Astrocyte (in vitro differentiated cells and primary cell): ENCODE measurements around the gene C6orf15. TPM values are rescaled to one million over a fixed set of nuclear protein-coding genes. Genes with fewer than 3 reads are reported as not detected.

ENCODE experiments used
- DNase-seq: peaks from one replicate; pipeline ENCODE4 v3.0.0-alpha.2; 2010; ENCODE audit warnings: low read depth
- FAIRE-seq: peaks from 2 replicates; lab custom pipeline; 2011; peaks lifted over from hg19 to GRCh38; lab: Jason Lieb, UNC
- H2AFZ ChIP-seq: 2 replicates; pipeline ENCODE4 v1.6.0; 2012; ENCODE audit warnings: low read depth, low read length, inconsistent platforms
- H3K27ac ChIP-seq: 2 replicates; pipeline ENCODE4 v1.5.1; 2011; ENCODE audit warnings: low read depth, low read length, inconsistent platforms
- H3K27me3 ChIP-seq: 2 replicates; pipeline ENCODE4 v1.6.0; 2011; ENCODE audit warnings: low read length, inconsistent platforms; ENCODE audit not compliant: insufficient read depth
- H3K36me3 ChIP-seq: 2 replicates; pipeline ENCODE4 v1.5.1; 2011; ENCODE audit warnings: low read length, inconsistent platforms; ENCODE audit not compliant: insufficient read depth
- H3K4me1 ChIP-seq: 2 replicates; pipeline ENCODE4 v1.5.1; 2011; ENCODE audit warnings: low read length, inconsistent platforms; ENCODE audit not compliant: insufficient read depth
- H3K4me2 ChIP-seq: 2 replicates; pipeline ENCODE4 v1.6.0; 2012; ENCODE audit warnings: low read length, inconsistent platforms
- H3K4me3 ChIP-seq: 2 replicates; pipeline ENCODE4 v1.5.1; 2011; ENCODE audit warnings: low read depth, mild to moderate bottlenecking, low read length, inconsistent platforms; ENCODE audit not compliant: insufficient read depth
- H3K79me2 ChIP-seq: 2 replicates; pipeline ENCODE4 v1.6.0; 2012; ENCODE audit warnings: mild to moderate bottlenecking, low read length, inconsistent platforms; ENCODE audit not compliant: insufficient read depth
- H3K9ac ChIP-seq: 2 replicates; pipeline ENCODE4 v1.6.0; 2012; ENCODE audit warnings: mild to moderate bottlenecking, low read length, inconsistent platforms
- H3K9me3 ChIP-seq: 2 replicates; pipeline ENCODE4 v1.5.1; 2012; ENCODE audit warnings: low read depth, mild to moderate bottlenecking, low read length, inconsistent platforms; ENCODE audit not compliant: insufficient read depth
- H4K20me1 ChIP-seq: 2 replicates; pipeline ENCODE4 v1.6.0; 2012; ENCODE audit warnings: low read length, inconsistent platforms; ENCODE audit not compliant: insufficient read depth
- H3K27ac Mint-ChIP-seq: one replicate; pipeline ENCODE4 v1.8.0; 2021; ENCODE audit warnings: mild to moderate bottlenecking, mixed read lengths; ENCODE audit not compliant: unreplicated experiment
- H3K27me3 Mint-ChIP-seq: one replicate; pipeline ENCODE4 v1.8.0; 2021; ENCODE audit warnings: low read depth, mixed read lengths; ENCODE audit not compliant: unreplicated experiment
- H3K36me3 Mint-ChIP-seq: one replicate; pipeline ENCODE4 v1.8.0; 2021; ENCODE audit warnings: low read depth, mixed read lengths; ENCODE audit not compliant: unreplicated experiment
- H3K4me1 Mint-ChIP-seq: one replicate; pipeline ENCODE4 v1.8.0; 2021; ENCODE audit warnings: low read depth, mixed read lengths; ENCODE audit not compliant: unreplicated experiment
- H3K4me3 Mint-ChIP-seq: one replicate; pipeline ENCODE4 v1.8.0; 2021; ENCODE audit warnings: mild to moderate bottlenecking, moderate library complexity, mixed read lengths; ENCODE audit not compliant: unreplicated experiment
- H3K9me3 Mint-ChIP-seq: one replicate; pipeline ENCODE4 v1.8.0; 2021; ENCODE audit warnings: mild to moderate bottlenecking, mixed read lengths; ENCODE audit not compliant: unreplicated experiment
- EZH2 ChIP-seq: IDR thresholded peaks from 2 replicates; pipeline ENCODE4 v1.6.1; 2012; ENCODE audit warnings: mild to moderate bottlenecking, low read length, inconsistent platforms; ENCODE audit not compliant: insufficient read depth
- total RNA-seq: library from RNA; stranded (reverse); gene quantifications from 2 replicates; pipeline ENCODE4 v1.2.1, GENCODE V29; 2021
- TF ChIP-seq, protein P1 (sequence below): IDR thresholded peaks from 2 replicates; pipeline ENCODE4 v1.5.1; 2011; ENCODE audit warnings: low read depth, mild to moderate bottlenecking, inconsistent platforms, low read length, moderate library complexity; ENCODE audit not compliant: insufficient read depth

The C6orf15 gene
- total RNA-seq, 1 donor from 2014 or later: 6.4 TPM

DNA sequence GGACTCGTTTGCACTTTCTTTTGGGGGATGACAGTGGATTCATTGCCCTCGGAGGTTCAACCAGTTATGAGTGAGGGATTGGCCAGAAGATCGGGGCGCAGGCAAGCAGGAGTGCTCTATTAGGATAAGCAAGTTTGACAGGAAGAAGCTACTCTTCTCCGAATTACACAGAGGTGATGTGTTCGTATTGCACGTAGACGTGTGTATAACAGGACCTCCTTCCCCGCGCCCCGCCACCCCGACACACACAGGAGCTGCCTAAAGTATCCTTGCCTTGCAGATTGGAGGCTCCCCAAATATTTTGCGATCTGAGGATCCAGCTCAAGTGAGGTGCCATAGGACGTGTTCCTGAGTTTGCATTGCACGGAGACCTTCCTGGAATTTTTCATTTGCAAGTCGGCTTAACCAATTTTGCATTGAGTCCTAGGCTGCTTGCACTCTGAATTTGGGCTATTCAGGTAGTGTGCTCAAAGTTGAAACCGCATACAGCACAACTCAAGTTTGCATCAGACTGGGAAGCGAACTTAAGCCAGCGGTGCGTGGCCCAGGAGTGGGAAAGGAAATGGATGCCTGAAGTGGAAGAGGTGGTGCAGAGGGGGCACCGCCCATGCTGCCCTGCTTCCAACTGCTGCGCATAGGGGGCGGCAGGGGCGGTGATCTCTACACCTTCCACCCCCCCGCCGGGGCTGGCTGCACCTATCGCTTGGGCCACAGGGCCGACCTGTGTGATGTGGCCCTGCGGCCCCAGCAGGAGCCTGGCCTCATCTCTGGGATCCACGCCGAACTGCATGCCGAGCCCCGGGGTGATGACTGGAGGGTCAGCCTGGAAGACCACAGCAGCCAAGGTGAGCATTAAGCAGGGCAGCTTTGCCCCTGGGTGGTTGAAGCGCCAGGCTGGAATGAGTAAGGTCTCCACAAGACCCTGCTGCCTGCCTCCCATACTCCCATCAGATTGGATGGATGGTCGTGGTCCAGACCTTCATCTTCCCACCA is 46.8 kb upstream of the C6orf15 start:
- H3K4me1 ChIP-seq: peaks cover 13% of the 10 kb centered on the region
- no peak for TF ChIP-seq EZH2
- TF ChIP-seq, protein P1, sequence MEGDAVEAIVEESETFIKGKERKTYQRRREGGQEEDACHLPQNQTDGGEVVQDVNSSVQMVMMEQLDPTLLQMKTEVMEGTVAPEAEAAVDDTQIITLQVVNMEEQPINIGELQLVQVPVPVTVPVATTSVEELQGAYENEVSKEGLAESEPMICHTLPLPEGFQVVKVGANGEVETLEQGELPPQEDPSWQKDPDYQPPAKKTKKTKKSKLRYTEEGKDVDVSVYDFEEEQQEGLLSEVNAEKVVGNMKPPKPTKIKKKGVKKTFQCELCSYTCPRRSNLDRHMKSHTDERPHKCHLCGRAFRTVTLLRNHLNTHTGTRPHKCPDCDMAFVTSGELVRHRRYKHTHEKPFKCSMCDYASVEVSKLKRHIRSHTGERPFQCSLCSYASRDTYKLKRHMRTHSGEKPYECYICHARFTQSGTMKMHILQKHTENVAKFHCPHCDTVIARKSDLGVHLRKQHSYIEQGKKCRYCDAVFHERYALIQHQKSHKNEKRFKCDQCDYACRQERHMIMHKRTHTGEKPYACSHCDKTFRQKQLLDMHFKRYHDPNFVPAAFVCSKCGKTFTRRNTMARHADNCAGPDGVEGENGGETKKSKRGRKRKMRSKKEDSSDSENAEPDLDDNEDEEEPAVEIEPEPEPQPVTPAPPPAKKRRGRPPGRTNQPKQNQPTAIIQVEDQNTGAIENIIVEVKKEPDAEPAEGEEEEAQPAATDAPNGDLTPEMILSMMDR: no peak
- DNase-seq (peak; percentile 10), FAIRE-seq (no peak)
- H3K9ac ChIP-seq: peak overlapping the region; percentile 82
- no peaks in the 10 kb centered on the region for H4K20me1 ChIP-seq
- H3K9me3 ChIP-seq: no peaks in the 10 kb centered on the region
- H3K79me2 ChIP-seq: peaks cover 16% of the 10 kb centered on the region
- H3K27ac ChIP-seq: peak overlapping the region; percentile 34
- H3K4me3 Mint-ChIP-seq: peak overlapping the region; percentile 91
- peaks cover 2% of the 10 kb centered on the region for H3K4me1 Mint-ChIP-seq
- peaks cover 7% of the 10 kb centered on the region for H3K36me3 Mint-ChIP-seq
- peak overlapping the region; percentile 1 for H3K27ac Mint-ChIP-seq
- H3K27me3 Mint-ChIP-seq: peaks cover 6% of the 10 kb centered on the region
- no peaks in the 10 kb centered on the region for H3K9me3 Mint-ChIP-seq
- H2AFZ ChIP-seq: peak overlapping the region; percentile 92
- peak overlapping the region; percentile 77 for H3K4me3 ChIP-seq
- no peaks in the 10 kb centered on the region for H3K27me3 ChIP-seq
- no peaks in the 10 kb centered on the region for H3K36me3 ChIP-seq
- H3K4me2 ChIP-seq: peak overlapping the region; percentile 93

DNA sequence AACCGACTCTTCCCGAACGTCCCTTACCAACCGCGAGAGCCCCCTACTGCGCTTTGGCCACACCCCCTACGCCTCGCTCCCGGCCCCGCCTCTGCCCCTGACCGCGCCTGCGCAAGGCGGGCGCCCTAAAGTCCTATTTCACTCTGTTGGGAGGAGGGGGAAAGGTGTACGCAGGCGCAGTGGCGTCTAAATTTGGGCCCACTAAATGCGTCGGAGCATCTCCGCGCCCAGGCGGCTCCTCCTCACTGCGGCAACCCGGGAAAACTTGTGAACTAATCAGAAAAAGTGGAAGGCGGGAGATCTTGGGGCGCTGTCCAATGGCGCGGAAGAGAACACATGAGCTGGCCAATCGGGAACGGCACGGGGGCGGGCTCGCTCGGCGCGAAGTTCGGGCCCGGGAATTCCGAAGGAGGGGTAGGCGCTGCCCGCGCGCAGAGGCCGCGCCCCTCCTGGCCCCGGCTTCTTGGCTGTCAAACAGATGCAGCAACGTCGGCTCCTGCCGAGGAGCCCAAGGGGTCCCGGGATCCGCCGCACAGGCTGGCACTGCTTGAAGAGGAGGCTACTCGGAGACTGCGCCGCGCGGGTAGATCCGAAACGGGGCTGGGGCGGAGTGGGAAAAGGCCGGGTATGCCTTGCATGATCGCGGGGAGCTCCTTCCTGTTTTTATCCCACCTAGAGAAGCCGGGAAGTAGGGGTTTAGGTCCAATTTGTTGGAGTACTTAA is 45.9 kb upstream of the C6orf15 start, which contains the start of gene TCF19:
TSS of gene TCF19 (plus strand) at position 450 of the 723 bp plus-strand sequence. CDS start 881 bp downstream, outside the sequence.
- H3K79me2 ChIP-seq: peaks cover 16% of the 10 kb centered on the region
- peak within 1 kb of the TSS; percentile 1 for H3K27ac Mint-ChIP-seq
- FAIRE-seq: no peak
- H3K4me3 Mint-ChIP-seq: peak within 1 kb of the TSS; percentile 91
- peaks cover 2% of the 10 kb centered on the region for H3K27me3 Mint-ChIP-seq
- TF ChIP-seq, protein P1: no peak
- no peak for TF ChIP-seq EZH2
- peak within 1 kb of the TSS; percentile 77 for H3K27ac ChIP-seq
- H3K27me3 ChIP-seq: no peaks in the 10 kb centered on the region
- no peaks in the 10 kb centered on the region for H3K9me3 Mint-ChIP-seq
- peak within 1 kb of the TSS; percentile 92 for H3K9ac ChIP-seq
- peaks cover 13% of the 10 kb centered on the region for H3K4me1 ChIP-seq
- peaks cover 2% of the 10 kb centered on the region for H3K4me1 Mint-ChIP-seq
- peak within 1 kb of the TSS; percentile 77 for H3K4me3 ChIP-seq
- peak; percentile 94 for DNase-seq
- peaks cover 4% of the 10 kb centered on the region for H3K36me3 Mint-ChIP-seq
- peak within 1 kb of the TSS; percentile 93 for H3K4me2 ChIP-seq
- no peaks in the 10 kb centered on the region for H3K36me3 ChIP-seq
- H3K9me3 ChIP-seq: no peaks in the 10 kb centered on the region
- H2AFZ ChIP-seq: peak within 1 kb of the TSS; percentile 92
- no peaks in the 10 kb centered on the region for H4K20me1 ChIP-seq
